ENCODE measurements around the gene BIRC3.
"Not testable (repeated sequence)": the region's sequence is repeated elsewhere in the genome, so short reads cannot be mapped to it uniquely, and the experiment has no call there.

The BIRC3 gene

GRCh38 chr11:102295045-102295444 is 22.2 kb upstream of the BIRC3 start:
- DNase-seq (ENCODE audit: low read depth) = no peak

- DNase-seq (ENCODE audit: low read depth) = not testable (repeated sequence)
Measured at GRCh38 chr11:102296757-102297156, 20.5 kb upstream of the BIRC3 start.

- not testable (repeated sequence) for DNase-seq (ENCODE audit: low read depth)
Measured at GRCh38 chr11:102300837-102301236, 16.4 kb upstream of the BIRC3 start.

- DNase-seq (ENCODE audit: low read depth) = no peak
Measured at GRCh38 chr11:102302241-102302640, 15.0 kb upstream of the BIRC3 start.

DNA sequence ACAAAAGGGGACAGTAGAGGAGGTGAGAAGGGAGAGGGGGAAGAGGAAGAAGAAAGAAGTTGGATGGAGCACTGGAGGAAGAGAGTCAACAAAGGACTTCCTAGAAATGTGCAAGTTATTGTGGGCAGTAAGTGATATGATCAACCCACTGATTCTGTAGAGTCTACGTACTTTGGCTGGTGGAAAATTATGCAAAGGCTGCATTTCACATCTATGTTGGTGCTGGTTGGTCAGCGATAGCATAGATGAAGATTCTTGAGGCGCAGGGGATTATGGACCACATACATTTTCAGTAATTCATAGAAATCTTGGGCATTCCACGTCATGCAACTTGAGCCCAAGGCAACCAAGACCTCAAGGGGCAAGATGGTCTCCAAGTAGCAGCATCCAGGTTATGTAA is 12.6 kb upstream of the BIRC3 start:
- no peak for DNase-seq (ENCODE audit: low read depth)

DNA sequence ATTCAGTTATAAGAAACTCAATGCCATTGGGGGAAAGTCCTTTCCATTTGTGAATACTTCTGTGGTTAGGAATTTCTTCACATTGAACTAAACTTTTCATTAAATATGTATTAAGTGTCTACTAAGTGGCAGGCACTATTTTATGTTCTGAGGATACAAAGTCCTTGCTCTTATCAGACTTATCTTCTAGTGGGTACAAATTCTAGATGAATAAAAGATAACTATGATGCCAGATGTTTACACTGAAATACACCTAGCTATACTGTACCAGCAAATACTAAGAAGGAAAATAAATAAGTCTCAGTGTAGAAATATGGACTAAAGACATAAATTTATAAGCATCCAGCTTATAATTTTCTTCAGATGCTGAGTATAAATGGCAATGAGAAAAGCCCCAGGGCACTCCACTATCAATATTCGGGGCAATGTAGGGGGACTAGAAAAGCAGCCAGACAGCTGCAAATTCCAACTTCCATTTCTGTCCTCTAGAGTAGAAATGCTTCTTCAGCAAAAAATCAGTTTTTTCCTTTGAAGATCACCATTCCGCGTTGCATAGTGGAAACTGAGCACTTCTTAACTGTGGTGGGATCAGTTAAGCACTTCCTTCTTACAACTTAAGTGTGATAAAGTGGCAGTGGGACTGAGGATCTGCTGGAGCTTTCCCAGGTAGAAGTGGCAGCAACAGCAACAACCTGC is 11.8 kb upstream of the BIRC3 start:
- DNase-seq (ENCODE audit: low read depth) = no peak

- DNase-seq (ENCODE audit: low read depth) = no peak
Measured at GRCh38 chr11:102306048-102306597, 11.2 kb upstream of the BIRC3 start.

- no peak for DNase-seq (ENCODE audit: low read depth)
Measured at GRCh38 chr11:102306817-102307726, 10.2 kb upstream of the BIRC3 start.

DNA sequence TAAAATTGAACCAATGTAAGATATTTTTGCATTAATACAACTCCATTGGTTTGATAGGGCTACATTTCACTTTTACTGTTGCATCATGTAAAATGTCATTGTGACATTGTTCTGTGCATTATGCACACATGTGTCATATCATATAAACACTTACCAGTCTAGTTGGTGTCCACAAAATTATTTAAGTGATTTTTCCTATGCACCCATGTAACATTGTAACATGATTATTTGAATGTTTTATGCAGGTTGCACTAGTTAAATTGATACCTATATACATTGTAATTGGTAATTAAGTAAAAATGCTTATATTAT is 9.6 kb upstream of the BIRC3 start:
- DNase-seq (ENCODE audit: low read depth) = no peak

DNA sequence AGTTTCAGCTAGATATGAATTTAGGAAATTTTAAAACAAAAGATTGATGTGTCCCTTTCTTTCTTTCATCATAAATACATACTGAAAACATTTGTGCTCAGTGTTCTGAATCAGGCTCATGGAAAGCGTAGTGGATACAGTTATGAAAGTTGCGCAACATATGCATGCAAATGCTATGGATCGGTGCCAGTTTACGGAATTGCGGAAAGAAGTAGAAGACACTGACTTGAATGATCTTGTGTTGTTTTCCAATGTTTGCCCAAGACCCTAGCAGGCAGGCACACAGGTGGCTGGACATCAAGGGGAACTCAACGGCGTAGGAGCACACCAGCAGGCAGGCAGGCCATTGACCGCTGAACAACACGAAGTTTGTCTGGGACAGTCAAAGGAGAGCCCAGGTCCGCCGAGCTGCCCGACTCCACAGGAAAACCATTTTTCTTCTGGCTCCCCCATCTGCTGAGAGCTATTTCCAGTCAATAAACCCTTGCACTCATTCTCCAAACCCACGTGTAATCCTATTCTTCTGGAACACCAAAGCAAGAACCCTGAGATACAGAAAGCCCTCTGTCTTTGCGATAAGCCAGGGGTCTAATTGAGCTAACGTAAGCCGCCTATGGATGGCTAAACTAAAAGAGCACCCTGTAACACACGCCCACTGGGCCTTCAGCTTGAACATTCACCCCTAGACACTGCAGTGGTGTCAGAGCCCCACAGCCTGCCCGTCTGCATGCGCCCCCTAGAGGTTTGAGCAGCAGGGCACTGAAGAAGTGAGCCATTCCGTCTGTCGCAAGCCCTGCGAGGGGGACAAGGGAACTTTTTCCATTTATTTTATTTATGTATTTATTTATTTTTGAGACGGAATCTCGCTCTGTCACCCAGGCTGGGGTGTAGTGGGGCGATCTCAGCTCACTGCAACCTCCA is 7.4 kb upstream of the BIRC3 start:
- no peak for DNase-seq (ENCODE audit: low read depth)

DNA sequence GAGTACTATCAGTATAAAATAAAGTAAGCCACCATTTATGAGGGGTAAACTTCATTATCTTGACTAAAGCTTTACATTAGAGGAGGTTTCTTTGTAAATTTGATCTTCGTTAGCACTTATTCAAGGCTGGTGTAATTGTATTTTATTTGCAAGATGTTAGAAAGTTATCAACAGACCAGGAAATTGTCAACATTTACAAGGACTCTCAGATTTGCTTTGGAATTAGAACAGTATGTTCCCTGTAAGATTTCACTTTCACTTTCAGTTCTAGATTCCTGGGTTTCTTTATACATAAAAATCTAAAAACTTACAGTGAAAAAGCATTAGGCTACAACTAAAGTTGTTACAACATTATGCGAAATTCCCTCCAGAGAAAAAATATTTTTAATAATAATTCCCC is 4.6 kb upstream of the BIRC3 start:
- DNase-seq (ENCODE audit: low read depth) = no peak

DNA sequence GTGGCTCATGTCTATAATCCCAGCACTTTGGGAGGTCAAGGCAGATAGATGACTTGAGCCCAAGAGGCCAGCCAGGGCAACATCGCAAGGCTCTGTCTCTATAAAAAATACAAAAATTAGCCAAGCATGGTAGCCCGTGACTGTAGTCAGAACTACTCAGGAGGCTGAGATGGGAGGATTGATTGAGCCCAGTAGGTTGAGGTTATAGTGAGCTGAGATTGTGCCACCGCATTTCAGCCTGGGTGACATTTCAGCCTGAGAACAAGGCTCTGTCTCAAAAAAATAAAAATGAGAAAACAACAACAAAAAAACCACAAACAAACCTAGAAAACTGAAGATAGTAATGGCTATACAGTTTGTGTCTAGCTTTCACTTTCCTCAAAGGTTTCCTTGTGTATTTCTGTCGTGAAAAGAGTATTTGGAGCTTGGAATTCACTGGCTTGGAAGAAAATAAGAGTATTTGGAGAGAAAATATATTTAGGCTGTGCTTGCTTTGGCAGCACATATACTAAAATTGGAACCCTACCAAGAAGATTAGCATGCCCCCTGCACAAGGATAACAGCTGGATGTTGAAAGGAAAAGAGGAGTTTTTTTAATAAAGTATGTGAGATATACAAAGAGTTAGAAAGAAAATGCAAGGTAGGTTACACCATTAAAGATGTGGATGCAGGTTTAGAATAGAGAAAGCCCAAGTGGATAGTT is 3.9 kb upstream of the BIRC3 start:
- DNase-seq (ENCODE audit: low read depth) = no peak

DNA sequence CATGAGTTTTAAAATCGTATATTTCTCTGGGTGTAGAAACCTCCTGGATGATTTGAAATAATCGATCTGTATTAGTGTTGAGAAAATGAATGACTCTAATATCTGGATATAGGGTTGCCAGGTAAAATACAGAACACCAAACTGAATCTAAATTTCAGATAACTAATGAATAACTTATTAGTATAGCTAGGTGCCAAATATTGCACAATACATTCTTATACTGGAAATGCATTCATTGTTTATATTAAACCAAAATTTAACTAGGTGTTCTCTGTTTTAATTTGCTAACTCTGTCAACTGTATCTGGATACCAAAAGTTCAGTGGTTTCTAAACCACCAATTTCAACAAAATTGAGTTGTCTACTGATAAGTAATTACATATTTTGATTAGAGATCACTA is 2.5 kb upstream of the BIRC3 start:
- no peak for DNase-seq (ENCODE audit: low read depth)

GRCh38 chr11:102316346-102316904 is 859 bp upstream of the BIRC3 start:
- DNase-seq (ENCODE audit: low read depth) = no peak

DNA sequence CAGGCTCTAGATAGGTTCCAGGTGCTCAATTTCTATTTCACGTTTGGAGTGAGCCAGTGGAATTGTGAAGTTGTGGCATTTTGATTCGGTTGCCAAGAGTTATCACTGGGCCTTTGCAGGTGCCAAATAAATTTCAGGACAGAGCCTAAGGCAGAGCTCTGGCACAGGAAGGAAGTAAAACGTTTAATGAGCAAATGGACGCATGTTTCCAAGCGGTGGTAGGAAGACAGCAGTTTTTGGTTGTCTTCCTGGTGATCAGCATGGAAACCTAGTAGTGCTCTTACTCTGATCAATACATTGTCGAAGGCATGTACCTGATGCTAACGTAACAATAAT is 452 bp downstream of the BIRC3 start:
- no peak for DNase-seq (ENCODE audit: low read depth)

- no peak for DNase-seq (ENCODE audit: low read depth)
Measured at GRCh38 chr11:102318469-102318868, 1.2 kb downstream of the BIRC3 start.

DNA sequence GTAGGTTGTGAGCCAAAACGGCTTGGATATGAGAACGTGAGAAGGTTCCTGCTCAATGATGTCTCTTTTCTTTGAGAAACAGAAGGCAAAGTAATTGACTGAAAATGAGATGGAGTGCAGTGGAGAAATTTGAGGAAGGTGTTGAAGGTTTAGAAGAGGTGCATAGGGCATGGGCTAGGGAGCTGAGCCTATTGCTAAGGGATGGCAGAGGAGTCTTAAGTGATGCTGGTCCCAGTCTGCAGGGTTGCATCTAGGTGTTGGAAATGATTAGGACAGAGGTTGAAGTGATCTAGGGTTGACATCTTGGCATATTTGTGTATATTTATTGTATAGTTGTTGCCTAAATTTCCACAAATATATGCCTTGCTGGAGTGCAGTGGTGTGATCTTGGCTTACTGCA is 2.3 kb downstream of the BIRC3 start:
- no peak for DNase-seq (ENCODE audit: low read depth)

GRCh38 chr11:102320188-102320587 is 2.9 kb downstream of the BIRC3 start:
- DNase-seq (ENCODE audit: low read depth) = no peak

DNA sequence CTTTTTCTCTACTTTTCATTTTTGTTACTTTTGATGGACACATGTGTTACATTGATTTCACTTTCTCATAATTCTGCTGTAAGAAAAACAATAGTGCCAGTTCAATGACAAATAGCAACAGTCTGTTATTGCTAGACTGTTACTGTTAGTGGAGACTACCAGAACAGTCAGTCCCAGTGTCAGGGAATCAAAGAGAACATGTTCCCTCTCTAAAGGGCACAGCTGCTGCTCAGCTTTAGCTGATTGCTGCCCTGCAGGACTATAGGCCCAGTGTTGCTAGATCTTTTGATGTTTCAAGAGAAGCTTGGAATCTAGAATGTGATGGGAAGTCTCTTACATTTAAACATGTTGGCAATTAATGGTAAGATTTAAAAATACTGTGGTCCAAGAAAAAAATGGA is 3.4 kb downstream of the BIRC3 start:
- DNase-seq (ENCODE audit: low read depth) = no peak

- no peak for DNase-seq (ENCODE audit: low read depth)
Measured at GRCh38 chr11:102322560-102322959, 5.3 kb downstream of the BIRC3 start.

DNA sequence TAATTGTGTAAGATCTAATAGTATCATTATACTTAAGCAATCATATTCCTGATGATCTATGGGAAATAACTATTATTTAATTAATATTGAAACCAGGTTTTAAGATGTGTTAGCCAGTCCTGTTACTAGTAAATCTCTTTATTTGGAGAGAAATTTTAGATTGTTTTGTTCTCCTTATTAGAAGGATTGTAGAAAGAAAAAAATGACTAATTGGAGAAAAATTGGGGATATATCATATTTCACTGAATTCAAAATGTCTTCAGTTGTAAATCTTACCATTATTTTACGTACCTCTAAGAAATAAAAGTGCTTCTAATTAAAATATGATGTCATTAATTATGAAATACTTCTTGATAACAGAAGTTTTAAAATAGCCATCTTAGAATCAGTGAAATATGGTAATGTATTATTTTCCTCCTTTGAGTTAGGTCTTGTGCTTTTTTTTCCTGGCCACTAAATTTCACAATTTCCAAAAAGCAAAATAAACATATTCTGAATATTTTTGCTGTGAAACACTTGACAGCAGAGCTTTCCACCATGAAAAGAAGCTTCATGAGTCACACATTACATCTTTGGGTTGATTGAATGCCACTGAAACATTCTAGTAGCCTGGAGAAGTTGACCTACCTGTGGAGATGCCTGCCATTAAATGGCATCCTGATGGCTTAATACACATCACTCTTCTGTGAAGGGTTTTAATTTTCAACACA is 6.4 kb downstream of the BIRC3 start:
- DNase-seq (ENCODE audit: low read depth) = no peak
